Inferior parietal cortex (tissue), 1 donor: ENCODE data around the gene OR4F15.
"Not testable (repeated sequence)": the region's sequence is repeated elsewhere in the genome, so short reads cannot be mapped to it uniquely, and the experiment has no call there.

Experiments
- DNase-seq: peaks from one replicate; pipeline ENCODE4 v3.0.0-alpha.2; 2016; ENCODE audit errors: extremely low spot score

The OR4F15 gene, protein sequence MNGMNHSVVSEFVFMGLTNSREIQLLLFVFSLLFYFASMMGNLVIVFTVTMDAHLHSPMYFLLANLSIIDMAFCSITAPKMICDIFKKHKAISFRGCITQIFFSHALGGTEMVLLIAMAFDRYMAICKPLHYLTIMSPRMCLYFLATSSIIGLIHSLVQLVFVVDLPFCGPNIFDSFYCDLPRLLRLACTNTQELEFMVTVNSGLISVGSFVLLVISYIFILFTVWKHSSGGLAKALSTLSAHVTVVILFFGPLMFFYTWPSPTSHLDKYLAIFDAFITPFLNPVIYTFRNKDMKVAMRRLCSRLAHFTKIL

DNA sequence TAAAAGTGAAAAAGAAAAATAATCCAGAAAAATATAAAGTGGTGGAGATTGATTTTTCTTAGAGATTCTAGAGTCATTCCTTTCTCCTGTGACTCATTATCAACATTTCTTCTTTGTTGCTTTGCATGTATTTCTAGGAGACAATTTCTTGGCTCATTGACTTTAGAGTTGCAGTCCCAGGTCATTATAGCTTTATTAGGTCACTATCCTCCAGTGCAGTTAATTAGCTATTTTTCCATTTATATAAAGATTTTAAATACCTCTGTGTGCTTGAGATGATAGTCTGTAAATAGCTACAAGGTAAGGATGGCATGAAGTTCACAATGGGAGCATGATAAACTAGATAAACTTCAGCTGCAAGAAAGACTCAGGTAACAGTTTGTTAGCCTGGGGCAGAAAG is at the start of gene OR4F15:
OR4F15 (plus strand) TSS at position 301 of the 400 bp plus-strand sequence. CDS start 5,985 bp downstream, outside the sequence.
- no peak for DNase-seq

DNA sequence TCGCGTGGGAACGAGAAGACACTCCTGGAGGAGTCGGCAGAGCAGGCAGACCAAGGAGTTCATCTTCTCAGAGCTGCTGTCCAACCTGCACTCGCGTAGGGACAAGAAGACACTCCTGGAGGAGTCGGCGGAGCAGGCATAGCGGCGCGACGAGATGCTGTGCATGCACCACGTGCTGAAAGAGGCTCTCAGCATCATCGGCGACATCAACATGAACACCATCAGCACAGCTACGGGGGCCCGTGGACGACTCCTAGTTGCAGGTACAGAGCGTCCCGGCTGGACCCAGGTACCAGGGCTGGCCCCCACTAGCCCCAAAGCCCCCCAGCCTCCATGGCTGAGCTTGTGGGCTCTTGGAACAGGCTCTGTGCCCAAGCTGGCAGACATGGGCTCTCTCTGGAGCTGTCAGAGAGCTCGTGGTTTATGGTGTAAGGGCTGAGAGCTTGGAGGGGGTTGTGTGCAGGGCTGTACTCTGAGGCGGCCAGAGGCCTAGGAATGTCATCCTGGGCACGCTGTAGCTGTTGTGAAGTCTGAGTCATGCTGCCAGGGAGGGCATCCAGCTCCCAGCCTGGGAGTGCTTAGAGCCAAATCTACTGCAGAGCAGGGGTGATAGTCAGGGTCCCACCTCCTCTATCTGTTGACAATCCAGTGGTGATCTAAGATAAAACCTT is 47.2 kb upstream of the OR4F15 start:
- DNase-seq, result not testable (repeated sequence)

DNA sequence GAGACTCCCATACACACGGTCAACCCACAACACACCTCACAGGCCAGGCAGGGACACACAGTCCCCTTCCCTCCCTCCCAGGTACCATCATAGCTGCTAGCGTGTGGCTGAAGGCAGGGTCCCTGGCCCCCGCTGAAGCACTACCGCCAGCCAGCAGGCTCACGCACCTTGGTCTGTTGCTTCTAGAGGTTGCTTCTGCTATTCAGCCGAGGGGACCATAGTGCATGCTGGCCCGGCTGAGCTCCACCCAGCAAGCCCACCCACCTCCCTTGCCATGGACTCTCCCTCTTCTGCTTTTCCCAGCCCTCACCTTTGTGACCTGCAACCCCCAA is 46.7 kb upstream of the OR4F15 start:
- not testable (repeated sequence) for DNase-seq

DNA sequence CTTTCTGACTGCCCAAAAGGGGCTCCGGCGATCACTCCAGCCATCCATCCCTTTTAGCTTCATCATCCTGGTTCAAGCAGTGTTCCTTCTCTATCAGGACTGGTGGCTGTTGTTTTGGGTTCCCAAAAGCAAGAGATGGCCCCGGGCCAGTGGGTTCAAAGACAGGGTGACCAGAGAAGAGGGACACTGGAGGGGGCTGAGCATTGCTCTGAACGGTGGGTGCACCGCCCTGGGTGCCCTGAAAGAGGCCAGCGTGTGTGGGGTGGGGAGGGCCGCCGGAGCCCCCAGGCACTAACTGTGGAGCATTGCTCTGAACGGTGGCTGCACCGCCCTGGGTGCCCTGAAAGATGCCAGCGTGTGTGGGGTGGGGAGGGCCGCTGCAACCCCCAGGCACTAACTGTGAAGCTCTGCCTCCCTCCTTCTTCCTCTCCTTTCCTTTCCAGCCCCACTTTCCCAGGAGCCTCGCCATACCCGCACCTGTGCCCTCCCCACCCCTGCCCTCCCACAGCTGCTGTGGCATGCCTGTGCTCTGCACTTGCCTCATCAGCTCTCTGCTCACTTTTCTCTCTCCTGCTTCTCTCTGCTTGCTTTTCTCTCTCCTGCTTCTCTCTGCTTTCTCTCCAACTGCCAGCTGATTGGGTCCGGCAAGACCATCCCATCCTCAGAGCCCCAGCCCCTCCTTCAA is 46.1 kb upstream of the OR4F15 start:
- no peak for DNase-seq

DNA sequence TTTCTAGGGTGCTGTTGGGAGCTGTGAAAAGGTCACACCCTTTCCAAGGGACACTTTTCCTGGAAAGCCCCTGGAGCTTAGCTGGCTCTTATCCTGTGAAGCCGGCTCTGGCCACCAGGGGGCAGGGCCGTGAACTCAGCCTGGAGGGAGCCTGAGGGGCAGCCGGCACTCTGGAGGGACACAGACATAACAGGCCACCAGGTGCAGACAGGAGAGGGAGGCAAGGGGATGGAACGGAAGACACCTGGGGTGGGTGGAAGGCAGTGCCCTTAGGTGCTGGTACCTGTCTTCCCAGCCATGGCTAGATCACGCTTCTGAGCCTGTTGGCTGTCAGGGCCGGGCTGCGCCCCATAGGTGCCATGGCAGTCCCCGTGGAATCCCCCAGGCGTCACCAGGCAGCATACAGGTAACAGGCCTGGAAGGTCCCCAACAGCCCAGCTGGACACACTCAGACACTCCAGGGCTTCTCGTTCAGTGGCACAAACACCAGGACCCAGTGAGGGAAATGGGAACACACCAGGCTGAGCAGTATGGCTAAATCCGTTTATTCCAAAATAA is 44.8 kb upstream of the OR4F15 start:
- DNase-seq, result not testable (repeated sequence)

DNA sequence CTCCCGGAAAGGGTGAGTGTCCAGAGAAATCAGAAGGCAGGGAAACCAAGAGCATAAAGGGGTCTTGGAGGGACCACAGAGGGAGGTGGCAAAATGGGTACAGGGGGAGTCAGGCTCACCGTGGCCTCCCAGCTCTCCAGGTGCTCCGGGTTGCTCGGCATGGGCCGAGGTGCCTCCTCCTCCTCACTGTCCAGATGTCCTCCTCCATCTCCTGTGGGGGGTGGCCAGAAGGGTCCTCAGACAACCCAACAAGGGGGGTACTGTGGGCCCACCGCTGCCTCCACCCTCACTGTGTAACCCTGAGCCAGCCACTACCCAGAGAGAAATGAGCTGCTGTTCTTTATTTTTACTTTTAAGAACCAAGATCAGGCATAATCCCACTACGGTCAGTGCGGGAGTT is 39.1 kb upstream of the OR4F15 start:
- no peak for DNase-seq

DNA sequence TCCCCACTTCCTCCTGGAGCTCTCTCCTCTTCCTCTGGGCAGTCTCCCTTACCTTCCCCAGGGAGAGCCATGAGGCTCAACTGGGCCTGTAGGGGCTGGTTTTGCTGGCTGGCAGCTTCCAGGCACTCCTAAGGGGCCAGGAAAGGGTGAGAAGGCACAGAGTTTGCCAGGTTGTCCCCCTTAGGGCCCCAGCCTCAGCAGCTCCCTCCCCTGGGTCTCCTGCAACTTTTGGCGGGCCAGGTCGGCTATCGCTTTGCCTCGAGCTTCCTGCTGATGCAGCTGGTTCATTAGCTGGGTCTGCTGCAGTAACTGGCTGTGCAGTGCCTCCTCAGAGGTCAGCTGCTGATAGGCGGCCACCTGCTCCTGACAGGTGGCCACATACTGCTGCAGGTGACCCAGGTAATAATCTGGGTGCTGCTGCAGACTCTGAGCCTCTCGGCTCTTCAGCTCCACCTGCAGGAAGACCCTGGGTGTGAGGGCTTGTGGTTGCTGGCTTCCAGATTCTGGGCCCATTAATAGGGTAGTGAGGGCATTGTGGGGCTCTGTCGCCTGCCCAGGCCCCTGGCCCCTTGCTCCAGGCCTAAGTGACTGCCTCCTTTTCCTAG is 38.4 kb upstream of the OR4F15 start:
- no peak for DNase-seq

DNA sequence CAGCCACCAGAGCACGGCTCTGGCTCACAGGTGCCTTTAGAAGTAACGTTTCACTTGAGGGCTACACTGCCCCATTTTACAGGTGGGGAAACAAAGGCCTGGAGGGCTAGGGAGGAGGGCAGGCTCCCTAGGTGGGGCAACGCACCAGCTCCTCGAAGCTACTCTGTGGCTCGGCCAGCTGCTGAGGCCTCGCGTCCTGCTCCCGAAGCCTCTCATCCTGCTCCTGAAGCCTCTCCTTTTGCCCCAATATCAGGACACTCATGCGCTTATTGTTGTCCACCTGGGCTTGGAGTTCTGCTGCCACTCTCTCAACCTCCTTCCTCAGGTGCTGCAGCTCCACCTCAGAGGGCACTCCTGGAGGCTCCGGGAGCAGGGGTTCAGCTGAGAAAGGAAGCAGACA is 36.9 kb upstream of the OR4F15 start:
- DNase-seq, result no peak

DNA sequence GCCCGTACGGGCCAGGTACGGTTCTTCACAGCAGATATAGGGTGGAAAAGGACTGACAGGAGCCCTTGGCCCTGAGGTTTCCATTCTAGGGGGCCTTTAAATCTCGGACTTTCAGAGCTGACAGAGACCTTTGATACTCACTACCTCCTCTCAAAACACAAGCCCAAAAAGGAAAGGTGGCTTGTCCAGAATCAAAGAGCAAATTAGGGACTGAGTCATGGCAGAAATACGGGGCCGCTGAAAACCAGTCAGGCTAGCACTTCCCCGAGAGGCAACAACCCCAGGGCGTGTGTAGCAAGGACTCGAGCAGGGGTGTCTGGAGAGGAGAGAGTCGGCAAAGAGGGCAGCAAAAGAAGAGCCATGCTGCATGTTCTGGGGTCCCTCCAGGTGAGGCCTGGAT is 33.4 kb upstream of the OR4F15 start:
- DNase-seq, result not testable (repeated sequence)

DNA sequence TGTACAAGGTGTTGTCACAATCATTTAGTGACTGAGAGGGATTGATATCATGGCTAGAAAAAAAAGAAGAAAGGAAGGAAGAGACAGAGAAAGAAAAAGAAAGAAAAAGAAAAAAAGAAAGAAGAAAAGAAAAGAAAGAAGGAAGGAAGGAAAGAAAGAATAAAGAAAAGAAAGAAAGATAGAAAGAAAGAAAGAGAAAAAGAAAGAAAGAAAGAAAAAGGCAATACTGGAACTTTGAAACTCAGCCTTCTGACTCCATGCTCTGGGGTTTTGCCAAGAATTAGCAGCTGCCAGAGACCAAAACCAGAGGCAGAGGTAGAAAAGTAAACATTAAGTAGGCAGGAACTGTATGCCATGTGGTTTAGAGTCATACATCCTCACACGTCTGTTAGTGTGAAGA is 31.8 kb upstream of the OR4F15 start:
- not testable (repeated sequence) for DNase-seq

DNA sequence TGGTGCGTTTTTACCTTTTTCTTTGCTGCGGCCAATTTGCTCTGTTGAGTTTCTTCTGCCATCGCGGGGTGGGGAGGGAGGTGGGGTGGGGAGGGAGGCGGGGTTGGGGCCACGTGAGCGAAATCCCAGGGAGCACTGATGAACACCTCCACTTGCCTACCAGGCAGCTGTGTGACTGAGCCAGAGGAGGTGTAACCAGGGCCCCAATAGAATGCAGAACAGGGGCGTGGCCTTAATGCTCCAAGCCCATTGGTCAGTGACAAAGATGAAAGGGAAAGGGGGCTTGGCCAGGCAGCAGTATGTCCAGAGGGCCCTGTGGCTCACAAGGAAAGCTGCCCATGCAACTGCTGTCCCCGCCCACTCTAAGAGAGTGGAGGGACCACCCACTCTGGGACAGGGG is 30.1 kb upstream of the OR4F15 start:
- DNase-seq, result no peak

DNA sequence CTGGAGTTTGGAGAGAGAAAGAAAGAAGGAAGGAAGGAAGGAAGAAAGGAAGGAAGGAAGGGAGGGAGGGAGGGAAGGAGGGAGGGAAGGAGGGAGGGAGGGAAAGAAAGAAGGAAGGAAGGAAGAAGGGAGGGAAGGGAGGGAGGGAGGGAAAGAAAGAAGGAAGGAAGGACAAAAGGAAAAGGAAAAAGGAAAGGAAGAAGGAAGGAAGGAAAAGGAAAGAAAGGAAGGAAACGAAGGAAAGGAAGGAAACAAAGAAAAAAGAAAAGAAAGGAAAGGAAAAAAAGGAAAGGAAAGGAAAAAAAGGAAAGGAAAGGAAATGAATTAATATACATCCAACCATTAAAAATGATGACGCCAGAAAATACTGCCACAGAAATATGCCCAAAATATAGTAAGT is 27.4 kb upstream of the OR4F15 start:
- DNase-seq, result no peak

DNA sequence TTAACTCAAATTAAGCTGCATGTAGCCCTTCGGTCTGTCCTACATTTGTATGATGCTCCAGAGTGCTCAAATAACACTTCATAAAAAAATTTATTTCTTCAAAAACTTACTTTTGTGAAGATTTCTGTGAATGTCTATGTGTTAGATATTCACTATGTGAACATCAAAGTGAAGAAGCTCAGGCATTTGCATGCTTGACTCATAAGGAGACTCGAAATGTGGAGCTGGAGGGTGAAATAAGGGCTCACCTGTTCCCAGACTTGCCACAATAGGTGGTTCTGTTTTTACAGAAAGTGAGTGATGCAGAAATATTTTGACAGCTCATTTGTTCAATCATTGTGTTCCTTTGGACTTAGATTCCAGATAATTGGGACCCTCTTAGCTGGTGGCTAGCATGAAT is 25.6 kb upstream of the OR4F15 start:
- not testable (repeated sequence) for DNase-seq

DNA sequence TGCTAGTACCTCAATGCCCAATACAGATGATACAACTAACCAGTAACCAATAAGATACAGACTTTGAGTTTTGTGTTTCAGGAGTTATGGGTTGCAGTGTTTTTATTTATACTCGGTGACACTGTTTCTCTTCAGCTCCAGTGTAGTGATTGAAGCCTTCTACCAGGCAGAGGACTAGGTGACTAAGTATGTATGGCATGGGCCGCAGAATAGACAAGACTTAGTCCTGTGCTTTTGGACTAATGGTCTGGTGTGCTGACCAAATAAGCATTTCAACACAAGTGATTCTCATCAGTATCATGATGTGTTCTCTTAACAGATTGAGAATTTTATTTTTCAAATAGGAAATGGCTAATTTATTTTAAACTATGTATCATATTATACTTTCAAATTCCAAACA is 24.0 kb upstream of the OR4F15 start:
- DNase-seq, result not testable (repeated sequence)

DNA sequence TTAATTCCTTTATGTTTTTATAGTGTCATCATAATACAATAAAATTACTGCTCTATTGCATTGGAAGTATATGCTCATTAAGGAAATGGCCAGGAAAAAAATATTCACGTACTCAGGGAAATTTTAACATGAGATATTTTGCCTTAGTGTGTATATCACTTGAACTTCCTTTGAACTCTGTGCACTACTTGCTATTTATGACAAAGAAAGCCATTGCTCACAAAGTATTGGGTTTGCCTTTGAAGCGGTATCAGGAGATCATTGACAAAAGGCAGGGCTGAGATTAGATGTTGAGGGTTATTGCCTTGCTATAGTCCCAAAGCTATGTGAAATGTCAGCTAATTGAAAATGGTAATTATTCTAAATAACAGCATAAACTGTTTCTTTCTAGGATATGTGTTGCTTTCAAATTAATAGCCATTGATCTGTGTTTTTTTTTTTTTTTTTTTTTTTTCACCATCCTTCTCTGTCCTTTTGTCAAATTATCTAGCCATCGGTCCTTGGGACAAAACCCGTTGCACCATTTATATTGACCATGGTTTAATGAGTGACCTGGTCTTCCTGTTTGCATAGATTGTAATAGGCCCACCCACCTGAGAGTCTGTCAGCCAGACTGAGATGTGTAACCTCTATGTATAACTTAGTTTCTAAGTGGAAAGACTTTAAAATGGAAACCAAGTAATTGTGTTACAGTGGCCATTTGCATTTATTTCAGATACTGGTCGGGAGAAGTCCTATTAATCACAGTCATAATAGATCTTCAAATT is 23.3 kb upstream of the OR4F15 start:
- not testable (repeated sequence) for DNase-seq

DNA sequence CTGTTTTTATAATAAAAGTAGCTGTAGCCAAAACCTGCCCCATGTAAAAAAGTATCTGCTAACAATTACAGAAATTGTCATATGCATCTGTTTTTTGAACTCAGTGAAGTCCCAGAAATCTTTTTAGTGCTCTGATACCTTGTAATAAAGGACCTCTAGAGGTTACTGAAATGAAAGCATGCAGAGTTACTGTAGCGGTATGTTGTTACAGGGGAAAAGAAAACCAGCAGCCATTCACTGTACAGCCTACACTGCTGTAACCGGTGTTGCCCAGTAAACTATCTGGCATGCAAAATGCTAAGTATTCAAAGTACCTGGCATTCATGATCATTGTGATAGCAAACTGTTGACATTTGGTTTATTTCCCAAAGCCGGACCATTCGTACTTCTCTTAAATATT is 21.3 kb upstream of the OR4F15 start:
- not testable (repeated sequence) for DNase-seq

DNA sequence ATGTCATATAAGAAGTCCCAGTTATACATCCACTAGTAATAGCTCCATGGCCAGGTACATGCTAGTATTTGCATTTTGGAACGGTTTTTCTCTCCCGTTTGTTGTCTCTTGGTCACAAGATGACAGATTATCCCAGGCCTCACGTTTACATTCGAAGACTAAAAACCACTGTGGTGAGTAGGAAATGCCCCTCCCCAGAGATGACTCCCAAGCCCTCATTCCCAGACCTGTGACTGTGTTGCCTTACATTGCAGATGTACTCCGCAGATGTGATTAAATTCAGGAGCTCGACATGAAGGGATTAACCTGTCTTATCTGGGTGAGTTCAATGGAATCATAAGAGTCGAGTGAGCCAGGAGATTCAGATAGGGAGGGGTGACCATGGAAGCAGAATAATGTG is 18.0 kb upstream of the OR4F15 start:
- DNase-seq, result not testable (repeated sequence)

DNA sequence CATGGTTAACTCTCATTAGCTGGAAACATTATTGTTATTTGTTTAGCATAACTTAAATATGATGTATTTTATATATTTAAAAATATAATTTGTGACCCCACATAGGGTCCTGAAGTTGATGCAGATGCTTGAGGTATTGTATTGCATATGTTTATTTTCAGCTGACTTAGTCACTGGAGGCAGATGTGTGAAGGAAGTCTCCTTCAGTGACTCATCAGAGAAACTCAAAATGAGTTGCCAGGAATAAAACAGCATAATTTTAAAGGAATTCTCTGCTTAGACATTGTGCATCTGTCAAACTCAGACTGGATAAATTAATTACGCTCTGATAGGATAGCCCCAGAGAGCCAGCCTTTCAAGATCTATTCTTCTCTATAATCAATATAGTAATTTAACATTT is 16.5 kb upstream of the OR4F15 start:
- DNase-seq, result peak; percentile 4

DNA sequence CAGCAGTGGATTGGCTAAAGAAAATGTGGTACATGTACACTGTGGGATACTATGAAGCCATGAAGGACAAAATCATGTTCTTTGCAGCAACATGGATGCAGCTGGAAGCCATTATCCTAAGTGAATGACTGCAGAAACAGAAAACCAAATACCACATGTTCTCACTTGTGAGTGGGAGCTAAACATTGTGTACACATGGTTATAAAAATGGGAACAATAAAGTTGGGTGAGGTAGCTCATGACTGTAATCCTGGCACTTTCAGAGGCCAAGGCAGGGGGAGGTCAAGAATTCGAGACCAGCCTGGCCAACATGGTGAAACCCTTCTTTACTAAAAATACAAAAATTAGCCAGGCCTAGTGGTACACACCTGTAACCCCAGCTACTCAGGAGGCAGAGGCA is 12.3 kb upstream of the OR4F15 start:
- no peak for DNase-seq

DNA sequence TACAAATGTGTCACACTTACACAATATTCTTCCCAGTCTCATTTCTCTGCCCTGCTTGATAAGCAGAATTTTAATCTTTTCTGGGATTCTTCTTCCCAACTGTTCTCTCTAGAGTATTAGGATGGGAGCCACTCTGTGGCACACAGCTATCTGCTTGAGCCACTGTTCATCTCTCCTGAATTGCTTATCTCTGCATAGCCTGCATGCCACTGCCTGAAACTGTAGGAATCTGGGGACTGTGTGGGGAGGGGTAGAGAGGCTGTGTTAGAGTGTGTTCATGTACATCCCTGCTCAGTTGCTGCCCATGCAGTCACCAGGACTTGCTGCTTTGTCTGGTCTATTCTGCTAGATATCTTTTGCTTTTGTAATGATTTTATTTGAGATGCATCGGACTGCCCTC is 11.0 kb upstream of the OR4F15 start:
- DNase-seq, result no peak

DNA sequence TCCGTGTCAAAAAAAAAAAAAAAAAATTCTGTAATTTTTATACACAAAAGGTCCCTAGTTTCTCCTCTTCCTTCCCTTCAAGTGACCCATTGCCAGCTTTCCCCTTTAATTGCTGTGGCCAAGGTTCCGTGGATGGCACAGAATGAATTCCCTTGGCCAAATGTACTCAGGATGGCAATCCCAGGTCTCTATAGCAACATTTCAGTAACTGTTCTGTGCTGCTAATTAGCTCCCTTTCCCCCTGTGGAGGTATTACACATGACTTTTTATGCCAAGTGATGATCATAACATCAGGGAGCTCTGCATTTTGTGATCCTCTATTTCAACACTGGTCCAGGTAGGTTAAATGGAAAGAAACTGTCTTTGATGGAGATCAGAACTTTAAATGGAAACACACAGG is 8.8 kb upstream of the OR4F15 start, which contains the start of gene OR4F6:
OR4F6 (plus strand) TSS at position 301 of the 400 bp plus-strand sequence. CDS start 2,211 bp downstream, outside the sequence.
- no peak for DNase-seq
